ENCODE results near the gene C13orf46.

C13orf46 gene

DNA sequence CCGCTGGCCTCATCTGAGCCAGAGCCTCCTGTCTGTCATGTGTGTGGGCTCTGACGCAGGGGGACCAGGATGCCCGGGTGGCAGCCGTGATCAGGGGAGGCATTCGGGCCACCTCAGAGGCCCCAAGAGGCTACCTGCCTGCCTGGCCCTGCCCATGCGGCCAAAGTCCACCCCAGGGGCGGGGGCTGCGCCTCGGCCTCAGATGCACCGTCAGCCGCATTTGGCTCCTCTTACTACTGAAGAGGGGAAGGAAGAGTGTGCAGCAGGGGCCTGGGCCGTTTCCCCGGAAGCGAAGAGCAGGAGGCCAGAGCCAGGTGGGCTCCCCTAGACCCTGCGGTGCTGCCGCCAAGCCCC, 34.0 kb downstream of the C13orf46 start:
- no peak for DNase-seq (ENCODE audit: low read depth in 2 of 3, low spot score in 1 of 3)

- no peak for DNase-seq (ENCODE audit: low read depth in 2 of 3, low spot score in 1 of 3)
Observed at GRCh38 chr13:113939129-113939943, 34.5 kb downstream of the C13orf46 start.

GRCh38 chr13:113938716-113939115, 35.2 kb downstream of the C13orf46 start:
- no peak for DNase-seq (ENCODE audit: low read depth in 2 of 3, low spot score in 1 of 3)

DNA sequence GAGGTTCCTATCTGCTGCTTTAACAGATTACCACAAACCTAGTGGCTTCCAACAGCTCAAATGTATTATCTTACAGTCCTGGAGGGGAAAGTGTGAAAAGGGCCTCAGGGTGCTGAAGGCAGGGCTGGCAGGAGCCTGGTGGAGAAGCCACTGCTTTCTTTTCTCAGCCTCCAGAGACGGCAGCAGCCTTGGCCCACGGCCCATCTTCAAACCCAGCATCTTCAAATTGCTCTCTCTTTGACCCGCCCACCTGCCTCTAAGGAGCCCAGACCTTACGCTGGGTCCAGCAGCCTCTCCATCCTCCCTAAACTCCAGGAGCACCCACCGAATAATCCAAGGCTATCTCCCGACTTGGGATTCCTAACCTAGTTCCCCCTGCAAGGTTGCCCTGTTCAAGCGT, 35.6 kb downstream of the C13orf46 start:
- no peak for DNase-seq (ENCODE audit: low read depth in 2 of 3, low spot score in 1 of 3)

- no peak for DNase-seq (ENCODE audit: low read depth in 2 of 3, low spot score in 1 of 3)
Observed at GRCh38 chr13:113937527-113938180, 36.2 kb downstream of the C13orf46 start.

GRCh38 chr13:113937073-113937472, 36.8 kb downstream of the C13orf46 start:
- DNase-seq (ENCODE audit: low read depth in 2 of 3, low spot score in 1 of 3) = no peak

- no peak for DNase-seq (ENCODE audit: low read depth in 2 of 3, low spot score in 1 of 3)
Observed at GRCh38 chr13:113936166-113936965, 37.5 kb downstream of the C13orf46 start.

- DNase-seq (ENCODE audit: low read depth in 2 of 3, low spot score in 1 of 3) = no peak
Observed at GRCh38 chr13:113935001-113935844, 38.7 kb downstream of the C13orf46 start.

DNA sequence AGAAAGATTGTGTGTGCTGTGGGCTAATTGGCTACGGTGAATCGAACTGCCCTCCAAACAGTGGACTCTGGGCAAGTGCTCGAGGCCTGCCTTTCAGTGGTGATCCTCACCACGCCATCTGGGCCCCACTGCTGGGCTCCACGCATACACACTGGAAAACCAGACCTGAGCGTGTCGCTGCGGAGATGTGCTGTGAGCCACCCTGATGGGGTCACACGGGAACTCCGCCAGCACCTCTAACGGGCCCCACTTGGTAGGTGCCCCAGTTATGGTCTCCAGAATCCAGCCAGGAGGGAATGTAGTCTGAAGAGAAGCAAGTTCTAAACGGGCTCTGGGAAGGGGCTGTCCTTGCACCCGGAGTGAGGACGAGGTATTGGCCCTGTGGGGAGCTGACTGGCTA, 39.3 kb downstream of the C13orf46 start:
- no peak for DNase-seq (ENCODE audit: low read depth in 2 of 3, low spot score in 1 of 3)

DNA sequence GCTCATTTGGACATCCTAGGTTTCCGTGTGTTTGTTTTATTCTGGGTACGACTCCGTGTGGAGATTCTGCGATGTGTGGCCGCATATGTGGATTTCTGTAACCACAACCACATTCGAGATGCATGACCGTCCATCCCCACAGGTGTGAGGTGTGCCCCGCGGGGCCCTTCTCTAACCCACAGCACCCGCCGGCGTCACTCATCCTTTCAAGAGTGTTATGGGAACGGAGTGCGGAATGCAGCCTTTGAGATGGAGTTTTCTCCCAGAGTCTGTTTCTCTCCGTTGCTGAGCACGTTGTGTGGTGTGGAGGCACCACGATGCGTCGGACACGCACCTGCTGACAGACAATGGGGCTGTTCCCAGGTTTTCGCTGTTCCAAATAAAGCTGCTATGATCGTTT, 40.0 kb downstream of the C13orf46 start:
- no peak for DNase-seq (ENCODE audit: low read depth in 2 of 3, low spot score in 1 of 3)

DNA sequence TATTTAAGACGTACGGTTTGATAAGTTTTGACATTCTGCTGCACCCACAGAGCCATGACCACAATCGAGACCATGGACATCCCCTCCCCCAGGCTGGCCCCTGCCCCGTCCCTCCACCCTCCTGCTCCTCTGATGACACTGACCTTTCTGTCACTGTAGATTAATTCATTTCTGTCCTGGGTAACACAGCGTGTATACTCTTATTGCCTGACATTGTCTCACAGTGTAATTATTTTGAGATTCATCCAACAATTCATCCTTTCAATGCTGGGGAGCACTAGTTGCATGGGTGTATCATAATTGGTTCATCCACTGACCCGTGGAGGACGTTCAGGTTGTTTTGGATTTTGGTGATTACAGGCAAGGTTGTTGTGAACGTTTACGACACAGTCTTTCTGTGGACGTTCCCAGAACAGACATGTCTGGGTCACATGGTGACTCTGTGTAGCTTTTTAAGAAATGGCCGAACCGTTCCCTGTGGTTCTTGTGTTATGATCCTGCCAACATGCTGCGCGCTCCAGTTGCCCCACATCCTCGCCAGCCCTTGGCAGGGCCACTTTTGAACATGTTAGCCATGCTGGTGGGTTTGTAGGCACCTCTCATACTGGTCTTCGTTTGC, 41.9 kb downstream of the C13orf46 start:
- no peak for DNase-seq (ENCODE audit: low read depth in 2 of 3, low spot score in 1 of 3)

DNA sequence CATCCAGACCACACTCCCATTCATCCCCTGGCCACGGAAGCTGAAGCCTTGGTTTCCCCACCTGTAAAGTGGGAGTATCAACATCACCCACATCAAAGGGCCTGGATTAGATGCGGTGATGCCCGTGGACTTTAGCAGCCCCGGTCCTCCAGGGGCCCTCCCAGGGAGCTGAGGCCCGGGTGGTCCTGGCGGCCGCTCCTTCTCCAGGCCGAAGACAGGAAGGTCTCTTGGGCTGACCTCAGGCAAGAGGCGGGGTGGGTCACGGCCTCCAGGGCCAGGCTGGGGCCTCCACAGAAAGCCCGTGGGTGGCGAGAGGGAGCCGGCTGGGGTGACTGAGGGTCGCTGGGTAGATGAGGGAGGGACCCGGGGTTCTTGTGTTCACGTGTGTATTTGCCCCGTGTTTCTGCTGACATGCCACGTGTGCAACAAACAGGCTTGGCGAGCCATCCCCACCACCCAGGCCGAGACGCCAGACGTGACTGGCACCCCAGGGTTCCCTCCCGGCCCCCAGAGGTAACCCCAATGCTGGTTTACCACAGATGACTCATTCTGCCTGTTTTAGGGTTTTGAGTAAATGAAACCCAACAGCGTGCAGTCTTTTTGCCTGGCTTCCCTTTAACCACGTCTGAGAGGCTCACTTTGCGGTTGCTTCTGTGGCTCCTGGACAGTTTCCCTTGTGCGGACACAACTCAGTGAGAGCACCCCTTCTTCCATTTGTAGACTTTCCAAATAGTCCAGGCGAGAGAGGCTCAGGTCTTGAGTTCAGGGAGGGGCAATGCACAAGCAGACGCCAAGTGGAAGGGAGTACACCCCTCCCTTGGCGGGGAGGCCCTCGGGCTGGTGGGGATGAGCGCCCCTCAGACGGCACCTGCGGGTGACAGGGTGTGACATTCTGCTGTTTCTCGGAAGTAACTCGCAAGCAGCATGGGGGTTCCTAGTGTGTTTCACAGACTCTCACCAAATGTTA, 42.9 kb downstream of the C13orf46 start:
- DNase-seq (ENCODE audit: low read depth in 2 of 3, low spot score in 1 of 3) = peak in 2 of 3 donors; percentile 38 to 42

- no peak for DNase-seq (ENCODE audit: low read depth in 2 of 3, low spot score in 1 of 3)
Observed at GRCh38 chr13:113929628-113930615, 44.0 kb downstream of the C13orf46 start.

DNA sequence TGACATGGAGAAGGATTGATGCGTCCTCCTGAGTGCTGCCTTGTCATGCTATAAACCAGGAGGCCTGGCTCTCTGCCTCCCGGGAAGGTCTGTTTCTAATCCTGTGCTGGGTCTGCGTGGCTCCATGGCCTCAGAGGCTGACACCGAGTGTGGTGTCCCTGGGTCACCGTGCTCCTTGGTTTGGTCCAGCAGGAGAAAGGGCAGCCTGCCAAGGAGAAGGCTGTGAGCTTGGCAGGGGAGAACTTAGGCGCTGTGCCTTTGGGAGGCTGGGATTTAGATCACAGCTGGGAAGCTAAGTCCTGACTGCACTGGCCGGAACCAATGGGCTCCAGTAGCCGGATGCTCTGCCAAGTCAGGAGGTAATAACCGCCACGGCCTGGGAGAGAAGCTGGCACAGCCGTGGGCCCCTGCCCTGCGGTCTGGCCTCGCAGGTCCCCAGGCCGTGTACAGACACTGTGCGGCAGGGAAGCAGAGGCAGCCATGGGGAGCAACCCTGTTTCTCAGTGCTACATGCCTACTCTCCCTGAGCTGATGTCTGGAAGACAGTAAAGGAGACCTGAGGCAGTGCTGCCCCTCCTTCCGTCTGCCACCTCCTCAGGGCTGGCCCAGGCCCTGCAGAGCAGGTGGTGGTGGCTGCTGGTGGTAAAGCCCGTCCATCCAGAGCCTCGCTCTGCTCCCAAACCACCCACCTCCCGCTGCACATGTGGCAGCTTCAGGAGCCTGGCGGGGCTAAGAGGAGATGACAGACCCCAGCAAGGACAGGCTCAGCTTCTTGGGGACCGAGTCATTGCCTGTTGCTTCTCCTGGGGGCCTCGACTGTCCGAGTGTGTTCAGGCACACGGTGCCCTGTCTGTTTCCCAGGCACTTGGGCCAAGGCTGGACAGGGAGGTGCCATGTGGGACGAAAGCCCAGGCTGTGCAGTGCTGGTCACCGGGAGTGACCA, 44.9 kb downstream of the C13orf46 start:
- no peak for DNase-seq (ENCODE audit: low read depth in 2 of 3, low spot score in 1 of 3)

DNA sequence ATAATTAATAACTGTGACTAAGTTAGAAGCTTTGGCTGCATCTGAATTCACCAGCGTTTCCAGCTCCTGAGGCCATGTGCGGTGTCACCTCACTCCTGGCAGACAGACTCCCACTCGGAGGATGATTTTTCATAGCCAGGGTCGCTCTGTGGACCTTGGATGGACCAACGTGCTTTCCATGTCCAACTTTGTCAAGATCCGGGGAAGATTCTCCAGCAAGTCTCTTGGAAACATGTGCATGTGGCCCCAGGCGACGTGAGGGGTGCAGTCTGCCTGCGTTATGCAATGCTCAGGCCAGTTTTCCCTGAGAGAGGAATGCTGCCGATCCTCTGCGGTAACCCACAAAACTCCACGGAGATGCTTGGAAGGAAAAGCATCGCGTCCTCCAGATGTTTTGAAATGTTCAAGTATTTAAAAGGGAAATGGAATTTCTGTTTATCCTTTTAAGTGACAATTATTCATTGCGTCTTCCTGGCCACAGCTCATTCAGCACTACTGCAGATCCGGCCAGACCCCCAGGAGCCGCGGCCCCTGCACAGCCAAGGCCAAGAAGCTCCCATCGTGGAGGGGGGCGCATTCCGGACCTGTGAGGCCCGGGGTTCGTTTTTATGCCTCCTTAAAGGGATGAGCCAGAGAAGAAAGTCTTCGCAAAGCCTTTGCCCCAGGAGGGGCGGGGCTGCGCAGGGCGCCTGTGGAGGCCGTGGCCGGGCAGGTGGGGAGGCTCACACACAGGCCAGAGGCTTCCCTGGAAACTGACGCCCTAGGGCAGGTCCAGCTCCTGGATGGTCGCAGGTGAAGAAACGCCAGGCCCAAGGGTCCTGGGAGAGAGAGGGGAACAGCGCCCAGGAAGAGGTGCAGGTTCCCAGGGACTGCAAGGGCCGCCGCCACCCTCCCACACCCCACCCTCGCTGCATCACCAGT, 46.0 kb downstream of the C13orf46 start:
- DNase-seq (ENCODE audit: low read depth in 2 of 3, low spot score in 1 of 3) = no peak

Measured in stimulated activated CD4-positive, alpha-beta T cell treated with anti-CD3 and anti-CD28 coated beads, Interleukin-12 subunit alpha, Interleukin-12 subunit beta, amount 100 ng/mL, for 48 hours (primary cell).